CD4-positive, alpha-beta T cell treated with Interleukin-17A for 4 hours (primary cell): ENCODE results near the gene MPPED1.

ENCODE experiments used
- DNase-seq: peaks from one replicate; pipeline ENCODE4 v3.0.0-alpha.2; 2020; ENCODE audit warnings: mixed read lengths

The MPPED1 gene

DNA sequence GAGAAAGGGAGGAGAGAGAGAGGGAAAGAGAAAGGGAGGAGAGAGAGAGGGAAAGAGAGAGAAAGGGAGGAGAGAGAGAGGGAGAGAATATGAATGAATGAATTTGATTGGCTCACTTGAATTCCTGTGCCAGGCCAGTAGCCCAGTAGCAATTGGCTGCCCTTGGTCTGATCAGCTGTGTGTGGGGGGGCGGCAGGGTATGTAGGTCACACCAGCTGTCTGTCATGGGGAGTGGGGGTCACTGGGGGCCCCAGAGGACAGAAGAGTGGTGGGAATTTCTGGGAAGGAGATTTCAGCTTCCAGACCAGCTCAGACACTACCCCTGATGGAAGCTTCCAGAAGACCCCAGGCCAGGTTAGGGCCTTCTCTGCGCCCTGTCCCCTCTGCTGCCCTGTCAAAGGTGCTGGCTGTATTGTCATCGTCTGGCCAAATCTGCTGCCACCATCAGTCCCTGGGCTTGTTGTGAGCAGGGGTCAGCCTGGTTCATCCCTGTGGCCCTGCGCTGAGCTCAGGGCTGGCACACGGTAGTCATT is 21.1 kb downstream of the MPPED1 start:
- no peak for DNase-seq

DNA sequence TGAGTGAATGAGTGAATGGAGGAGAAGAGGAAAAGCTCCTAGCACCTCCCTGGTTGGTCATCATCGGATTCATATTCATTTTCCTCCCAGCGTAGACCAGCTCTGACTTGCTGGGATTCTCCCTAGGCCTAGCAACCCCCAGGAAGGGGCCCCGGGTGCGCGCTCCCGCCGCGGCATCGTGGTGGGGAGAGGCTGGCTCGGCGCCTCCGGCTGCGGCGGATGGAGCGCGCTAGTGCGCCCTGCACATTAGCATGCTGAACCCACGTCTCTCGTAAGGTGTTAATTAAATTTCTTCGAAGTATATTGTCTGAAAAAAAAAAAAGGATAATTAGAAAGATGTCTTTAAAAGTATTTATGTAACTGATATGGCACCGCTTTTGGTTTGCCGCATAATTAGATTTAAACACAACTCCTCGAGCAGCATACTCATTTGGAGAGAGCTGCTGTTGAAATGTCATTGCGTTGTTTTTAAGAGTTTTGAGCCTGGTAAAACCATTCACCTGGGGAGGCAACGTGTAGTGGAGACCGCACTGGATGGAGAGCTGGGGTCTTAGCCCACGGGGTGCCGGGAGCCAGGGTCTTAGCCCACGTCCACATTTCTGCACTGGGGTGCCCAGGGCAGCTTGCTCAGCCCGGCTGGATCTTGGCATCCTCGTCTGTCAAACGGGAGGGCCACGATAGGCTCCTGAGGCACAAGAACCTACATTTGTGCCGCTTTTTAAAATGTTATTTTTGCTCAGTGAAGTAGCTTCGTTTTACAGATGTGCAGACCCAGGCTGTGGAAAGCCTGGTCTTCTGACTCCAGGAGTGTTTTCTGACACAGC is 21.8 kb downstream of the MPPED1 start:
- no peak for DNase-seq

DNA sequence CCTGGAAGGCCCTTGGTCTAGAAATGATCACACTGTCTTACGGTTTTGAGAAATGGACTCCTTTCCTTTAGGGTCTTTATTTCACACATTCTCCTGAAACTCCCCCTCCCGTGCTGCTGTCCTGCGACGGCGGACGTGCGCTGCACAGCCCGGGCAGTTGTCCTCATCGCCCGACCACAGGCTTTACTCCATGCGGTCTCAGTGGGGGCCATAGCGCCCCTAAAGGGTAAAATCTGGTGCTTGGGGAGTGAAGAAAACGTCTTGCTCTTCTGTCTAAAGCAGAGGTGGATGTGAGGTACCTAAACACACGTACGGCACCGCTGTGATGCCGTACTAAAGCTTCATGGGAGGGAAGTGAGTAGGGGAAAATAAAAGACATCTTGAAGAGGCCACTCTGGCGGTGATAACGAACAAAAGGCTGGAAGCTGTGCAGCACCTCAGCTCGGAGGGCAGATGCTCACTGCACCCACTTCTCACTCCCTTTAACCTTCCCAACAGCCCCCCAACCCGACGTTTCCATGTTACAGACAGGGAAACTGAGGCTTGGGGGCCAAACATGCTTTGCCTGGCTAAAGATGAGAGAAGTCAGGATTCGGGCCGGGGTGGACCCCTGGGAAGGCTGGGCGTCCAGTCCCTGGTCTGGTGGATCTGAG is 22.6 kb downstream of the MPPED1 start:
- DNase-seq = no peak

DNA sequence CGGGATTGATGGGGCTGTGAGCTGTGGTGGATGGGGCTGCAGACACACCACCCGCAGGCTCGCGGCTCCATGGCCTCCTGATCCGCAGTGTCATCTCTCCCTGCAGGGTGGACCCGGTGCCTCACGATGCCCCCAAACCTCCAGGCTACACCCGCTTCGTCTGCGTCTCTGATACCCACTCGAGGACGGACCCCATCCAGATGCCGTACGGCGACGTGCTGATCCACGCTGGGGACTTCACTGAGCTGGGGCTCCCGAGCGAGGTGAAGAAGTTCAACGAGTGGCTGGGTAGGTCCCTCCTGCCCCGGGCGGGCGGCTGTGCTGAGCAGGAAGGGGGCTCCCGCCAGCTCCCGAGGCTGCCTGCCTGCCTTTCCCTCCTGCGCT is 23.1 kb downstream of the MPPED1 start:
- no peak for DNase-seq

DNA sequence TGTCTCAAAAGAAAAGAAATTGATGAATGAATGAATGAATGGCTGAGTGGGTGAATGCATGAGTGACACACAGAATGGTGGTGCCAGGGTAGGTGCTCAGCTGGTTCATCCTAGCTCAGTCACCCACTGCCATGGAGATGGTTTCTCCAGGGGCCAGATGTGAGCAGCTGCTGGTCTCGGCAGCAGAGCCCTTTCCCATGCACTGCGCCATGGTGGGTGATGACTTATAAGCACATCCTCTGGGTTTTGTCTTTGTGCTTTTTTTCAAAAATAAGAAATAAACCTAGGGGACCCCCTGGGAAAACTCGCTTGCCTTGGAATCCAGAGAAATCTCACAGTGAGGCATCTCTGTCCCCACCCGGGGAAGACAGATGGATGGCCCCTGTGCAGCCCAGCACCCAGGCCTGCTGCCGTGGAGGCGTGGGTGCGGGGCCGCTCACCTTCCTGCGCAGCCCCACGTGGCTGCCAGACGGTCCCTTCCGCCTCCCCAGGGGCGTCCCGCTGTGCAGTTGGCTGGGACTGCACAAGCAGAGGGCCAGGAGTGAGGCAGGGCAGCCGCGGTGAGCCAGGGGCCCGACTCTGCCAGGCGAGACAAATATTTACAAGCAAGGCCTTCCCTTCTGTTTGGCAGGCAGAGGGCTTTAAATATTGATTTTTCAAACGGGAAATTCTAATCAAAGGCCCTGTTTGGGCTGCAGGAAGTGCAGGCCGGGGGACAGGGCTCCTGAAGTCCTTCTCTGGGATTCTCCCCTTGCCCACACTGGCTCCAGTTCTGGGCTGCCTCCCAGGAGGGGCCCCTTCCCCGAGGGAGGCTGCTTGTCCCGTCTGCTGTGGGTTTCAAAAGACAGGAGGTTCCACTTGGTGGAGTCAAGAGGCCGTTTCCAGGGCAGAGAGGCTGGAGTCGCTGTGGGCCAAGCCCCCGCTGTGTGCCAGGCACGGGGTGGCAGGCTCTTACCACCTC is 24.3 kb downstream of the MPPED1 start:
- DNase-seq = no peak

DNA sequence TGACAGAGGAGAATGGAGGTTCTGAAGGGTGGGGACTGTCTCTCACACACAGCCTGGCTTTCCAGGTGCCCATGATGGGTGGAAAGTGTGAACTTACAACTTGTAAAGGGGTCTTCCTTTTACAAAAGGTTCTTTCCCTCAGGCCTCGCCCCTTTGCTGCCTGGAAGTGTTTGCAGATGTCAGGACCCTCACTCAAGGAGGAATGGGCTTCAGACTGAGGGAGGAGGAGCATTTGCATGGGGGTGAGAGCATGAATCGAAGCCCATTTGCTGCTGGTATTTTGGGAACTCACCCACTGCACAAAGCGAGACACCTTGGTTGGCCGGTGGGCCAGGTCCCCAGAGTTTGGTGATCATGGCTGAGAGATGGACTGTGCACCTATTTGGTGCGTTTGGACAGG is 25.1 kb downstream of the MPPED1 start:
- DNase-seq = no peak

DNA sequence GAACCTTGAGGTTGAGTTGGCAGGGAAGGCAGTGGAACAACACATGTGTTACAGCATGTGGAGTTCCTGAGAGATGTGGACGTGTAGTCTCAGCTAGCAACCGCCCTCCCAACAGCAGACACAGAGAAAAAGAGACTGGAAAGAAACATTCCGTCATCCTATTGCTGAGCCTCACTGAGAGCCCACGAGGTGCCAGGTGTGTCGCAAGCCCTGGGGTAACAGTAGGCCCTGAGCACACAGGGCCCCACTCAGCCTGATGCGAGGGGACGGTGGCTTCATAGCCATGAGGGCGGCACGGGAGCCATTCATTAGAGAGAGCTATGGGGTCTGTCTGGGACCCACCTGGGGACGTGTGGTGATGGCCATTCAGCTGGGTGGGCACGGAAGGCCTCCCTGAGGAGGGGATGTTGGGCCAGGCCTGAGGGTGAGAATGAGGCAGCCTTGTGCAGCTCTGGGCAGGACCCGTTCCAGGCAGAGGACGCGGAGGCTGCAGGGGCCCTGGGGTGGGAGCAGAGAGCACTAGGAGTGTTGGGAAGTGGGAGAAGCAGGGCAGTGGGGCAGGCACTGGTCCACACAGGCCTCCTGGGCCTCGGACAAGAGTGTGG is 26.2 kb downstream of the MPPED1 start:
- no peak for DNase-seq

DNA sequence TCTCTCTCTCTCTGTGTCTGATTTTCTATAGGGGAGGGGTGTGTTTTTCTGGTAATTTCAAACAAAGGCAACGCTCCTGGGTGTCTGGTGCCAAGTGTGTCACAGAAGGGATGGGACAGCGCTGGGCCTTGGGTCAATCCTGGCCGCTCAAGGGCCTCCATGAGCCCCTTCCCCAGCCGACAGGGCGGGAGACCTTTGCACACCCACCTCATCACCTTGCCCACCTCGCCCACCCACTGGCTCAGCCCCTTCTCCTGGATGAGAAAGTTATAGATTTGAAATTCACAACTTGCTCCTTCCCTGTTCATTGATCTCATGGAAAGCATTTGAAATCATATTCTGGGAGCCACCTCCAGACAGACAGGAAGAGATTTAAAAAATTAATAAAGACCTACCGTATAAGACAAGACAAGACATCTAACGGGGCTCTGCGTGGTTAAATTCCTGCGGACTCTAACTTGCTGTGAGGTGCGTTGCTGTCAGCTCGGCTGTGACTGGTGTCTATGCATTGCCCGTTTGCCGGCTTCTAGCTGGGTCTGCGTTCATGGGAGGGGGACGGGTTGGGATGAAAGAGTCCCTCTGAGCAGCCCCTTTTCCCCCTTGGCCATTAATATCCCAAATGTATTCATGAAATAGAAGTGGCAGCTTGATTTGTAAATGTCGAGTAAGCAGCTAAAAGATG is 27.0 kb downstream of the MPPED1 start:
- no peak for DNase-seq

DNA sequence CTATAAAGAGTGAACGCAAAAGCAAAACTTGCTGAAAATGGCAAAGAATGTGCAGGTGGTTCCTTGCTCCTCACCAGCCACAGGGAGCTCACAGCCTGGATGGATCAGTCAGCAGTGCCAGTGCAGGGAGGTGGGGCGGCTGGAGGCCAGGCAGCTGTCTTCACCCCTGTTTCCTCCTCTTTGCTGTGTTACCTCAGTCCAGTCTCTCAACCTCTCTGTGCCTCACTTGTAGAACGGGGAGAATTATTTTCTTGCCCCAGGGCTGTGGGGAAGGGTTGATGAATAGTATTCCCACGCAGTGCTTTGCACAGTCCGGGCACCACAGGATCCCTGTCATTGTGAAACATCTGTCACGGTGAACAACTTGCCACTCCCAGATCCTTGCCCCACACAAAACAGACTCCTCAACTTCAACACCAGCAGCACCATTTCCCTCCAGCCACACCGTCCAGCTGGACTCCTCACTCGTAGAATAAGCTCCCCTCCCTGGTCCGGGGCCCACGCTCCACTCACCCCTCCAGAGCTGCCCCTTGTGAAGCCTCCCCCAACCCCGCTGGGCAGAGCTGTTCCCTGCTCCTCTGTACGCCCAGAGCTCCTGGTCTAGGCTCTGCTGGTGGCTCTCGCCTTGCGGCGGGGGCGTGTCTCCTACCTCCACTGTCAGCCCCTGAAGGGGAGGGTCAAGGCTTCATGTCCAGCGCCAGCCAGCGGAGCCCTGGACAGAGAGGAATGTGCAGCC is 27.7 kb downstream of the MPPED1 start:
- no peak for DNase-seq

DNA sequence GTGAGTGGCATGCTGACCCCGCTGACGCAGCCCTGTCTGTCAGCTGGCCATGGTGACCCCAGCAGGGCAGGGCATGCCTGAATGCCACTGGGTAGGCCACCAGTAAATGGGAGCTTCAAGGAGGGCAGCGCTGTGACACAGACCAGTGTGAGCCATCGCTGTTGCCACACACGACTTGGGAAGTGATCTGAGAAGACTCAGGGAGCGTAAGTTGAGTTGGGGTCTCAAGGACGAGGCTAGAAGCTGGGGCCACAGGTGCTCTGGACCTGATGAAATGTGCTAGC is 28.2 kb downstream of the MPPED1 start:
- DNase-seq = no peak

DNA sequence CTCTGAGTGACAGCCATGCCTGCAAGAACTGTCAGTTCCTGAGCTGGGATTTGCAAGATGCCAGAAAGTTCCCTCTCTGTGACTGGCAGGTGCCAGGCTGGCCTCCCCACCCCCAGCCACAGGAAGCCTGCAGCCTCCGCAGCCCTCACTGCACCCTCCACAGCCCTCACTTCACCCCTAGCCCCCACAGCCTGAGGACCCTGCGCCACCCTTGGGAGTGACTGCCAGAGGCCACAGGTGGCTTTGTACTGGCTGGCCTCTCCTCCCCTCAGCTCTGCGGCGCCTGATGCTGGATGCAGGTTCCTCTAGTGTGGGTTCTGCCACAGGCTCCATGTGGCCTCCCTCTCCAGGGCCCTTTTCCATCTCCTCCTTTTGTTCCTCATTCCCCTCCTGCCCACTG is 28.7 kb downstream of the MPPED1 start:
- DNase-seq = no peak

DNA sequence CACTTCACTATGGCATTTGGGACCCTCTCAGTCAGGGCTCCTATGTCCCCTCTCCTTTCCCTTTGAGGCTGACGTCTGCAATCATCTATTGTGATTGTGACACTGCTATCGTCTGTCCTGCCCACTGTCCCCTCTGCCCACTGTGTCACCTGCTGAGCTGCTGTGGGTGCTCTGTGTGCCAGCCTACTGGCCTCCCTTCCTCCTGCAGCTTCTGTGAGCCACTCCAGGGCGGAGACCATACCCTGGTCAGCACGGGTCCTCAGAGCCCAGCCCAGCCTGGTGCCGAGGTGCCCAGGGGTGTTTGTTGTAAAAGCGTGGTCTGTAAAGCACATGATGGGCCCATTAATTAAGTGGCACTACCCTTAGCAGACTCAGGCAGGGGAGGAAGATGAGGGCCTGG is 29.4 kb downstream of the MPPED1 start:
- DNase-seq = no peak

DNA sequence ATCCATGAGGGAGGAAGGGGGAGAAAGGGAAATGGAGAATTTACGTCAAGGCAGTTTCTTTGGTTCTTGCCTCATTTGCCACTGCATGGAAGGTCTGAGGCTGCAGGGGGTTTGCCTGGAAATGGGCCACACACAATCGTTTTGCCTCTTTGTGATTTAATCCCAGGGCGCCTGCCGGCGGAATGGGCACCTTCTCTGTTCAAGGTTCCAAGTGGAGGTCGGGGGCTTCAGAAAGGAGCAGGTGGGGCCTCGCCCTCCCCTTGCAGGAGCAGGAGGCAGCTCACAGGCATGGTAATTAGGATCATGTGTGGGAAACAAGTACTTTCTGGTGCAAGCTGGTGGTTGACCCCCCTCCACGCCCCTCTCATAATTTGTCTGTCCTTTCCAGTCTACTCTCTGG is 29.9 kb downstream of the MPPED1 start:
- DNase-seq = no peak

DNA sequence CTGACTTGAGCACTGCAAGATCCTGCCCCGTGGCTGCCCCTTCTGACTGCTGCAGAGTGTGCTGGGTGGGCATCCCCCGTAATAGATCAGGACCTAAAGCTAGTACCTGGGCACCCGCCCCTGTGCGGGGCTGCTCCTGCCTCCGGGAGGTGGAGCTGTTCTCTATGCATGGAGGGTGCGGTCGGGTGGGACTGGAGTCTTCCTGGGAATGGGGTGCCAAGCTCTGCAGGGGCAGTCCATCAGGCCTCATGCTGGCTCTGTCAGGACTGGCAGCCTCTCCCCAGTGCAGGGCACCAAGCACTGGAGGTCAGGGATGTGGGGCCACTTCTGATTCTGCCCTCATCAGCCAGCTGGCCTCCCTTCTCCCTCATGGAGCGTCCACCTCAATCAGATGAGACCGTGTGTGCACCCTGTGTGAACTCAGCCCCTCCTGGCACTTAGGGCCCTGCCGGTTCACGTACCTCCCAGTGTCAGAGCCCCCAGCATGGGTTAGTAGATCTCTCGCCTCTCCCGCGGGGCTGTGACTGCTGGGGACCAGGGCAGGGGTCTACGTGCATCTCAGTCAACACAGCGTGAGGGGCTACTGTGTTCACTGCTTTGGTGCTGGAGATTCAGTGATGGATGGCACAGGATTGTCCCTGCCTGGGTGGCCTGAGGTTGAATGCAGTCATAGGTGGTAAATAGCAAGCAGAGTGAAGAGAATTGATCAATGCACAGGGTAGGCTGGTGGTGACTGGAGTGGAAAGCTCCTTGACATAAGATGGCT is 30.8 kb downstream of the MPPED1 start:
- no peak for DNase-seq

DNA sequence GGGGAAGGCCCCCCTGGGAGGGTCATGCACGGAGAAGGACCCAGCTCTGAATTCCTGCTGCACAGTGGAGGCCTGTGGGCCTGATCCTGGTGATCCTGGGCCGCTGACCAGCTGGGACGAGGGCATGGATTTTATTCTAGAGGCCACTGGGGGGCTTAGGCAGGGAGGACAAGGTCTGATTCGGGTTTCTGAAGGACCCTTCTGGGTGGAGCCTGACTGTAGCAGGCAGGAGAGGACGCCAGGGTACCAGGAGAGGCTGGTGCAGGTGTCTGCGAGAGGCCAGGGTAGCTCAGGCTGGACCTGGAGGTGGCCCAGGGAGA is 31.3 kb downstream of the MPPED1 start:
- no peak for DNase-seq

DNA sequence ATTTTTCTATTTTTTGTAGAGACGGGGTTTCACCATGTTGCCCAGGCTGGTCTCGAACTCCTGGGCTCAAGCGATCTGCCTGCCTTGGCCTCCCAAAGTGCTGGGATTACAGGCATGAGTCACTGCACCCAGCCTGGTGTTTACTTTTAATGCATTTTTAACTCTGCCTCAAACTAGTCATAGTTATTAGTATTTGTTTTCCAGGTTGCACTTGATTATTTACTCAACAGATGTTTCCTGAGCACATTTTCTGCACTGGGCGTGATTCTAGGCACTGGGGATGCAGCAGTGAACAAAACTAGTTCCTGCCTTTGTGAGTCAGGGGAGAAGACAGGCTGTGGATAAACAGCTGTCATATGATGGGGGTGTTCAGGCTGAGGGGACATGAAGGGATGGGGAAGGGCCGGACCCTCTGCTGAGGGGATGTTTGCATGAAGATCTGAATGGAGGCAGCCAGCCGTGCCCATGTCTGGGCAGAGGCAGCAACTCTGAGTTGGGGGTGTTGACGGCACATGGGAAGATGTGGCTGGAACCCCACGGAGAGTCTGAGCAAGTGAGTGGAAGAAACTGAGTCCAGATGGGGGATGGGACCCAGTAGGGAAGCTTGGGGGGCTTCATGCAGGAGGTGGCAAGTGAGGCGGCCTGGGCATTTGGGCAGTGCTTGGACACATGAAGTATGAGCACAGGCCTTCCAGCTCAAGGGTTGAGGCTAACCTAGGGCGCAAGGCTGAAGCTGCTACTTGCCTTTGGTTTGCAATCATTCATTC is 34.4 kb downstream of the MPPED1 start:
- no peak for DNase-seq

DNA sequence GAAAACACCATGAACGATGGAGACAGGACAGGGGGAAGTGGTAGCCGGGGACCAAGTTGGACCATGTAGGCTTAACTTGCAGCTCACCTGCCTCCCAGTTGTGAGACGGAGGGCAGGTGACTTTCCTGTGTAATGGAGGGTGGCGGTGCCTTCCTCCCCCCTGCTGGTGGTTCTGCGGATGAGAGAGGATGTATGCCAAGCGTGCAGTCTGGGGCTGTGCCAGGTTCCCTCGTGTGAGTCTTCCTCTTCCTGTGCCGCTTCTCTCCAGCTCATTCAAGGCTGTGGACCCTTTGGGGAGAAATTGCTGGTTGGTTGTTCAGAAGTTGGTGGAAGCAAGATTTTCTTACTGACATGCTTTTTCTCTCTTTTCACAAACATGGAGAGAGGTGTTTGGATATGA is 35.1 kb downstream of the MPPED1 start:
- no peak for DNase-seq

DNA sequence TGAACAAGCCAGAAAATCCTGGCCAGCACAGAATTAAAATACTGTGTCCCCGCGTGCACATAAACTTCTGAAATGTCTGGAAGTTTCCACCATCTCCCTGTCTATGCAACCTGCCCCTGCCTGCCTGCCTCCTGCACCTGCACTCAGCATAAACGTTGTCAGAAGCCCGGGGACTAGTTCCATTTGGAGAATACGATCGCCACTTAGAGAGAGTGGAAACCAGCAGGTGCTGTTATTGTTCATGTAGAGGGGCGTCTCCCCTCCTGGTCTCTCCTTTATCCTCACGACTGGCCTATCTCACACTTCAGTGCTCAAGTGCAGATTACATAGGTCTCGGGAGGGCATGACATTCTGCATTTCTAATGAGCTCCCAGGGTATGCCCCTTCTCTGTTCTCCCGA is 35.6 kb downstream of the MPPED1 start:
- no peak for DNase-seq

DNA sequence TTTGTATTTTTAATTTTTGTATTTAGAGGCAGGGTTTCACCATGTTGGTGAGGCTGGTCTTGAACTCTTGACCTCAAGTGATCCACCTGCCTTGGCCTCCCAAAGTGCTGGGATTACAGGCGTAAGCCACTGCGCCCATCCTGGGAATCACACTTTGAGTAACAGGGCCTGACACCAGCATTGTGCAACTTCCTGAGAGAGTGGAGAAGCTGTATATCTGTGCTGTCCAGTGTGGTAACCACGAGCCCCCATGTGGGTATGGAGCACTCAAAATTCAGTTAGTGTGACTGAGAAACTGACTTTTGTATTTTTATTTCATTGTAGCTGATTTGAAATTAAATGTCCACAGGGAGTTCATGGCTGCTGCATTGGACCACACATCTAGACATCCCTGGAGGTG is 36.2 kb downstream of the MPPED1 start:
- no peak for DNase-seq

DNA sequence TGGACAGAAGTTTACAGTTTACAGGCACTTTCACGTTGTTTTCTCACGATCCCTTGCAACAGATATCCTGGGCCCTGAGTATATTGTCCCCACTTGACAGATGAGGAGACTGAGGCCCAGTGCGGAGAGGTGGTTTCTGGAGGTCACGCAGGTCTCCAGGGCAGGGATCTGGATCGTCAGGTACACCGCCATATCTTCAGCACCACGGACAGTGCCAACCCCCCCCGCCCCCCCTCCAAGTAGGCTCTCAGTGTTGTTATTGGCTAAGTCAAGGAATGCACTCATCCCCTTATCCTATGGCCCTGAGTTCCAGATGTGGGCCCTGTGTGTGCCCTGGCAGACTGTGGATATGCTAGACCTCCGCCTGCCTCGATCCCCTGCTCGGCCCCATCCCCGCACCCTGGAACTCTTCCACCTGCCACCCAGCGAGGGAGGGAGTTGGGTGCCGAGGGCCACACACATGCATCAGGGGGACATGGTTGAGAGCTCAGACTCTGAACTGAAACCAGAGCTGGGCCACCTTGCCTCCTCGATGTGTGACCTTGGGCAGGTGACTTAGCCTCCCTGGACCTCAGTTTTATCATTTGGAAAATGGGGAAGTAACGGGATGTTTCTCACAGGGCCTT is 37.5 kb downstream of the MPPED1 start:
- no peak for DNase-seq
